ENCODE measurements around the gene GH2. TPM values are rescaled to one million over a fixed set of nuclear protein-coding genes. Genes with fewer than 3 reads are reported as not detected.
"Not testable (repeated sequence)": the region's sequence is repeated elsewhere in the genome, so short reads cannot be mapped to it uniquely, and the experiment has no call there.

Gene GH2
- total RNA-seq = not detected

GRCh38 chr17:63881935-63882601 lies at the start of gene GH2:
TSS of gene GH2 (minus strand) at chr17:63881944. CDS start at chr17:63881801, 143 bp downstream.
- peak; percentile 88 for ATAC-seq (ENCODE audit: low read depth)
- H3K4me1 Mint-ChIP-seq = peaks cover 1% of the 10 kb centered on the region
- H3K27ac Mint-ChIP-seq = no peak within 1 kb of the TSS
- H3K36me3 Mint-ChIP-seq = no peaks in the 10 kb centered on the region
- DNase-seq = peak; percentile 47
- POLR2A ChIA-PET = no interaction called here
- H3K9me3 Mint-ChIP-seq = no peaks in the 10 kb centered on the region
- peaks cover 13% of the 10 kb centered on the region for H3K27me3 Mint-ChIP-seq
- H3K4me3 Mint-ChIP-seq = no peak within 1 kb of the TSS

GRCh38 chr17:63930951-63931575 lies 49.3 kb upstream of the GH2 start:
- POLR2A ChIA-PET = interaction anchor here (0.5 to 2.7 kb wide), 5 partner anchors 15 to 215 kb away, joined by 4 to 17 read pairs (median 9); partner anchors contain the start of gene ICAM2
- peaks cover 6% of the 10 kb centered on the region for H3K27me3 Mint-ChIP-seq
- ATAC-seq (ENCODE audit: low read depth) = peak; percentile 72

GRCh38 chr17:63929860-63930766 lies 48.4 kb upstream of the GH2 start:
- ATAC-seq (ENCODE audit: low read depth) = no peak
- peaks cover 16% of the 10 kb centered on the region for H3K4me1 Mint-ChIP-seq
- POLR2A ChIA-PET = interaction anchor here (0.5 to 2.7 kb wide), 3 partner anchors 17 to 90 kb away, joined by 4 to 17 read pairs (median 5); partner anchors contain the start of gene ICAM2
- no peaks in the 10 kb centered on the region for H3K9me3 Mint-ChIP-seq
- no peak overlapping the region for H3K4me3 Mint-ChIP-seq
- H3K27me3 Mint-ChIP-seq = no peaks in the 10 kb centered on the region
- peaks cover 3% of the 10 kb centered on the region for H3K36me3 Mint-ChIP-seq
- DNase-seq = no peak
- no peak overlapping the region for H3K27ac Mint-ChIP-seq

More at GRCh38 chr17:63930951-63931575, 49.3 kb upstream of the GH2 start:
- peak; percentile 76 for DNase-seq
- no peaks in the 10 kb centered on the region for H3K9me3 Mint-ChIP-seq
- H3K27ac Mint-ChIP-seq = peak overlapping the region; percentile 94
- peaks cover 3% of the 10 kb centered on the region for H3K36me3 Mint-ChIP-seq
- H3K4me1 Mint-ChIP-seq = peaks cover 16% of the 10 kb centered on the region
- peak overlapping the region; percentile 94 for H3K4me3 Mint-ChIP-seq

GRCh38 chr17:63928966-63929695 lies 47.4 kb upstream of the GH2 start:
- Mint-ChIP-seq H3K4me1 (peaks cover 16% of the 10 kb centered on the region), H3K36me3 (peaks cover 3% of the 10 kb centered on the region), H3K27me3 (peaks cover 4% of the 10 kb centered on the region), H3K9me3 (no peaks in the 10 kb centered on the region), H3K4me3 (no peak overlapping the region), H3K27ac (no peak overlapping the region)
- DNase-seq = no peak
- ATAC-seq (ENCODE audit: low read depth) = no peak
- POLR2A ChIA-PET = interaction anchor here (0.5 to 1.2 kb wide), 2 partner anchors 18 to 25 kb away, joined by 4 to 5 read pairs; no protein-coding TSS in a partner anchor

GRCh38 chr17:63928172-63928666 lies 46.5 kb upstream of the GH2 start:
- no peak for ATAC-seq (ENCODE audit: low read depth)
- H3K9me3 Mint-ChIP-seq = no peaks in the 10 kb centered on the region
- H3K4me3 Mint-ChIP-seq = no peak overlapping the region
- POLR2A ChIA-PET = interaction anchor here (1.0 kb wide), 1 partner anchor 92 kb away, joined by 3 read pairs; the partner anchor contains the start of gene ICAM2
- no peak for DNase-seq
- peaks cover 16% of the 10 kb centered on the region for H3K4me1 Mint-ChIP-seq
- peaks cover 3% of the 10 kb centered on the region for H3K36me3 Mint-ChIP-seq
- peaks cover 4% of the 10 kb centered on the region for H3K27me3 Mint-ChIP-seq
- no peak overlapping the region for H3K27ac Mint-ChIP-seq

- H3K27me3 Mint-ChIP-seq = peaks cover 4% of the 10 kb centered on the region
- no peak overlapping the region for H3K27ac Mint-ChIP-seq
- ATAC-seq (ENCODE audit: low read depth) = no peak
- H3K4me1 Mint-ChIP-seq = peaks cover 16% of the 10 kb centered on the region
- peaks cover 3% of the 10 kb centered on the region for H3K36me3 Mint-ChIP-seq
- no peak overlapping the region for H3K4me3 Mint-ChIP-seq
- POLR2A ChIA-PET = interaction anchor here (1.0 kb wide), 1 partner anchor 93 kb away, joined by 3 read pairs; the partner anchor contains the start of gene ICAM2
- H3K9me3 Mint-ChIP-seq = no peaks in the 10 kb centered on the region
- no peak for DNase-seq
These were observed 45.9 kb upstream of the GH2 start for GRCh38 chr17:63927464-63928171.

- peaks cover 6% of the 10 kb centered on the region for H3K4me1 Mint-ChIP-seq
- no peak overlapping the region for H3K27ac Mint-ChIP-seq
- no peak overlapping the region for H3K4me3 Mint-ChIP-seq
- H3K36me3 Mint-ChIP-seq = peaks cover 3% of the 10 kb centered on the region
- POLR2A ChIA-PET = no interaction called here
- peaks cover 4% of the 10 kb centered on the region for H3K27me3 Mint-ChIP-seq
- no peak for ATAC-seq (ENCODE audit: low read depth)
- DNase-seq = no peak
- no peaks in the 10 kb centered on the region for H3K9me3 Mint-ChIP-seq
These were observed 44.4 kb upstream of the GH2 start for GRCh38 chr17:63926164-63926563.

GRCh38 chr17:63925615-63926014 lies 43.9 kb upstream of the GH2 start:
- POLR2A ChIA-PET = no interaction called here
- H3K36me3 Mint-ChIP-seq = peaks cover 3% of the 10 kb centered on the region
- H3K4me1 Mint-ChIP-seq = peaks cover under 1% of the 10 kb centered on the region
- H3K27me3 Mint-ChIP-seq = peaks cover 4% of the 10 kb centered on the region
- DNase-seq (no peak), ATAC-seq (ENCODE audit: low read depth) (no peak)
- H3K27ac Mint-ChIP-seq = no peak overlapping the region
- no peak overlapping the region for H3K4me3 Mint-ChIP-seq
- no peaks in the 10 kb centered on the region for H3K9me3 Mint-ChIP-seq

- DNase-seq; H3K4me3 Mint-ChIP-seq; H3K9me3 Mint-ChIP-seq; H3K36me3 Mint-ChIP-seq; H3K27ac Mint-ChIP-seq; H3K4me1 Mint-ChIP-seq; ATAC-seq (ENCODE audit: low read depth); POLR2A ChIA-PET: not testable (repeated sequence)
- H3K27me3 Mint-ChIP-seq = peaks cover 11% of the 10 kb centered on the region
These were observed 40.7 kb upstream of the GH2 start for GRCh38 chr17:63922402-63922801.

GRCh38 chr17:63920779-63921178 lies 39.0 kb upstream of the GH2 start:
- H3K27ac Mint-ChIP-seq; H3K4me1 Mint-ChIP-seq; H3K4me3 Mint-ChIP-seq; H3K36me3 Mint-ChIP-seq; DNase-seq; POLR2A ChIA-PET; H3K9me3 Mint-ChIP-seq; ATAC-seq (ENCODE audit: low read depth): not testable (repeated sequence)
- H3K27me3 Mint-ChIP-seq = peaks cover 11% of the 10 kb centered on the region

- not testable (repeated sequence) for H3K4me3 Mint-ChIP-seq, H3K27ac Mint-ChIP-seq
These were observed 38.3 kb upstream of the GH2 start for GRCh38 chr17:63920050-63920449.

GRCh38 chr17:63919311-63919723 lies 37.6 kb upstream of the GH2 start:
- no peak overlapping the region for H3K27ac Mint-ChIP-seq
- H3K27me3 Mint-ChIP-seq = peaks cover 8% of the 10 kb centered on the region
- peak; percentile 64 for DNase-seq
- H3K36me3 Mint-ChIP-seq = no peaks in the 10 kb centered on the region
- H3K9me3 Mint-ChIP-seq = no peaks in the 10 kb centered on the region
- H3K4me1 Mint-ChIP-seq = peaks cover 5% of the 10 kb centered on the region
- H3K4me3 Mint-ChIP-seq = no peak overlapping the region
- peak; percentile 91 for ATAC-seq (ENCODE audit: low read depth)
- POLR2A ChIA-PET = interaction anchor here (0.8 to 2.5 kb wide), 4 partner anchors 27 to 214 kb away, joined by 3 to 9 read pairs (median 6); no protein-coding TSS in a partner anchor

More at GRCh38 chr17:63920050-63920449, 38.3 kb upstream of the GH2 start:
- H3K27me3 Mint-ChIP-seq = peaks cover 11% of the 10 kb centered on the region
- not testable (repeated sequence) for DNase-seq; ATAC-seq (ENCODE audit: low read depth); H3K36me3 Mint-ChIP-seq; H3K4me1 Mint-ChIP-seq; H3K9me3 Mint-ChIP-seq
- POLR2A ChIA-PET = interaction anchor here (0.8 to 2.5 kb wide), 3 partner anchors 26 to 107 kb away, joined by 3 to 9 read pairs (median 8); no protein-coding TSS in a partner anchor
